Neural cell (in vitro differentiated cells): ENCODE measurements around the gene CEP72. TPM values are rescaled to one million over a fixed set of nuclear protein-coding genes. Genes with fewer than 3 reads are reported as not detected.
"Not testable (repeated sequence)": the region's sequence is repeated elsewhere in the genome, so short reads cannot be mapped to it uniquely, and the experiment has no call there.

Experiments
- H2AFZ ChIP-seq: fragments of 200-600, 300-800 bp; sonication (generic), shearing (Covaris generic); 2 replicates; pipeline ENCODE4 v1.6.0; 2014; ENCODE audit warnings: low read depth, mild to moderate bottlenecking, antibody characterized with exemption, low read length, moderate library complexity
- H3F3A ChIP-seq: fragments of 200-600 bp; shearing (Covaris generic); 2 replicates; pipeline ENCODE4 v1.6.1; 2016; ENCODE audit warnings: mild to moderate bottlenecking, moderate library complexity, mixed read lengths, antibody characterized with exemption, low read length; ENCODE audit not compliant: insufficient read depth, poor library complexity, severe bottlenecking
- H3K27ac ChIP-seq: fragments of 200-600, 300-800 bp; sonication (generic), shearing (Covaris generic); 2 replicates; pipeline ENCODE4 v1.5.1; 2014; ENCODE audit warnings: mild to moderate bottlenecking, low read length, moderate library complexity
- H3K27me3 ChIP-seq: fragments of 300-800, 200-600 bp; sonication (generic), shearing (Covaris generic); 2 replicates; pipeline ENCODE4 v1.6.0; 2014; ENCODE audit warnings: mild to moderate bottlenecking, low read depth, low read length, moderate library complexity; ENCODE audit not compliant: insufficient read depth
- H3K36me3 ChIP-seq: fragments of 300-800, 200-600 bp; sonication (generic), shearing (Covaris generic); 2 replicates; pipeline ENCODE4 v1.5.1; 2014; ENCODE audit warnings: mild to moderate bottlenecking, antibody characterized with exemption, low read length, moderate library complexity; ENCODE audit not compliant: insufficient read depth
- H3K4me2 ChIP-seq: fragments of 300-800, 200-600 bp; sonication (generic), shearing (Covaris generic); 2 replicates; pipeline ENCODE4 v1.6.0; 2014; ENCODE audit warnings: mild to moderate bottlenecking, low read length
- H3K4me3 ChIP-seq: fragments of 300-800, 200-600 bp; sonication (generic), shearing (Covaris generic); 2 replicates; pipeline ENCODE4 v1.5.1; 2014; ENCODE audit warnings: mild to moderate bottlenecking, low read length, moderate library complexity
- H3K79me2 ChIP-seq: fragments of 200-600 bp; shearing (Covaris generic); replicated peaks from 2 replicates; pipeline ENCODE4 v1.6.0; 2014; ENCODE audit warnings: mild to moderate bottlenecking, low read length, moderate library complexity; ENCODE audit not compliant: insufficient read depth
- H3K9ac ChIP-seq: fragments of 300-800, 200-600 bp; sonication (generic), shearing (Covaris generic); 2 replicates; pipeline ENCODE4 v1.6.1; 2016; ENCODE audit warnings: mild to moderate bottlenecking, low read length, mixed read lengths
- H3K9me2 ChIP-seq: fragments of 200-600 bp; shearing (Covaris generic); 2 replicates; pipeline ENCODE4 v1.6.1; 2016; ENCODE audit warnings: mild to moderate bottlenecking, low read length, mixed read lengths; ENCODE audit not compliant: insufficient read depth
- H3K9me3 ChIP-seq: fragments of 200-600, 300-800 bp; sonication (generic), shearing (Covaris generic); 2 replicates; pipeline ENCODE4 v1.6.1; 2016; ENCODE audit warnings: mild to moderate bottlenecking, mixed run types, low read length, moderate library complexity, mixed read lengths
- H4K20me1 ChIP-seq: fragments of 200-600 bp; shearing (Covaris generic); 2 replicates; pipeline ENCODE4 v1.6.1; 2016; ENCODE audit warnings: mild to moderate bottlenecking, mixed run types; ENCODE audit not compliant: insufficient read depth
- EP300 ChIP-seq: fragments of 450-650 bp; conservative IDR thresholded peaks from 2 replicates; pipeline ENCODE4 v1.6.1; 2014; ENCODE audit warnings: antibody characterized with exemption, mild to moderate bottlenecking, moderate library complexity; ENCODE audit not compliant: poor library complexity, severe bottlenecking
- EZH2 ChIP-seq: fragments of 200-600, 300-800 bp; shearing (Covaris generic), sonication (generic); IDR thresholded peaks from 2 replicates; pipeline ENCODE4 v1.6.1; 2014; ENCODE audit warnings: antibody characterized with exemption, low read length, borderline replicate concordance, mild to moderate bottlenecking; ENCODE audit not compliant: insufficient read depth, poor library complexity, severe bottlenecking
- POLR2AphosphoS5 ChIP-seq: IDR thresholded peaks from 2 replicates; pipeline ENCODE4 v1.6.1; 2012
- RAD21 ChIP-seq: fragments of 450-650 bp; conservative IDR thresholded peaks from 2 replicates; pipeline ENCODE4 v1.6.1; 2014; ENCODE audit warnings: antibody characterized with exemption, mild to moderate bottlenecking, moderate library complexity
- SMC3 ChIP-seq: fragments of 450-650 bp; conservative IDR thresholded peaks from 2 replicates; pipeline ENCODE4 v1.6.1; 2014; ENCODE audit warnings: antibody characterized with exemption, mild to moderate bottlenecking, moderate library complexity; ENCODE audit not compliant: poor library complexity
- TAF1 ChIP-seq: IDR thresholded peaks from 2 replicates; pipeline ENCODE4 v1.6.1; 2012; ENCODE audit warnings: low read depth
- polyA plus RNA-seq: library from polyadenylated mRNA; depleted of rRNA; stranded (reverse); fragments of >200 nt; gene quantifications from 2 replicates; pipeline ENCODE4 v1.2.3, GENCODE V29; 2014
- TF ChIP-seq, protein P1 (sequence below): fragments of 450-650 bp; IDR thresholded peaks from 2 replicates; pipeline ENCODE4 v1.5.1; 2014; ENCODE audit warnings: antibody characterized with exemption, mild to moderate bottlenecking, moderate library complexity; ENCODE audit not compliant: poor library complexity, severe bottlenecking

The CEP72 gene
- polyA plus RNA-seq, 1 donor from 2014 or later: 5.9 TPM

DNA sequence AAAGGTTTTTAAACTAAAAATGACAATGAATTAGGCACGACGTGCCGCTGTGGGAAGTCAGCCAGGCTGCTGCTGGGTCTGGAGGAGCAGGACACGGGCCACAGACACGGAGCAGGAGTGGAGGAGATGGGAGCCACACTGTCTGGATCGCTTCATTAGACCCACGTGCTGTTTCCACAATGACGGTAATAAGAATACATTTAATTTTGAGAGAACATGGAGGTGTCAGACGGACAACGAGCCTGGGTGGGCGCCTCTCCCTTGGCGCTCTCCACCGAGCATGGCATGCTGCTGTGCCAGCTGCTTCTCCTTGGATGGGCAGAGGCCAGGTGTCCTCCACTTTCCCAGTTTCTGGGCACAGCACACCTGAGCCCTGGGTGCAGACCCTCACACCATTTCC is 68.7 kb downstream of the CEP72 start:
- not testable (repeated sequence) for H3K9ac ChIP-seq, H2AFZ ChIP-seq, H3K4me2 ChIP-seq, H3K36me3 ChIP-seq, H3F3A ChIP-seq, H3K79me2 ChIP-seq, H3K9me3 ChIP-seq, H3K27ac ChIP-seq, H3K9me2 ChIP-seq, H4K20me1 ChIP-seq, H3K4me3 ChIP-seq, H3K27me3 ChIP-seq

DNA sequence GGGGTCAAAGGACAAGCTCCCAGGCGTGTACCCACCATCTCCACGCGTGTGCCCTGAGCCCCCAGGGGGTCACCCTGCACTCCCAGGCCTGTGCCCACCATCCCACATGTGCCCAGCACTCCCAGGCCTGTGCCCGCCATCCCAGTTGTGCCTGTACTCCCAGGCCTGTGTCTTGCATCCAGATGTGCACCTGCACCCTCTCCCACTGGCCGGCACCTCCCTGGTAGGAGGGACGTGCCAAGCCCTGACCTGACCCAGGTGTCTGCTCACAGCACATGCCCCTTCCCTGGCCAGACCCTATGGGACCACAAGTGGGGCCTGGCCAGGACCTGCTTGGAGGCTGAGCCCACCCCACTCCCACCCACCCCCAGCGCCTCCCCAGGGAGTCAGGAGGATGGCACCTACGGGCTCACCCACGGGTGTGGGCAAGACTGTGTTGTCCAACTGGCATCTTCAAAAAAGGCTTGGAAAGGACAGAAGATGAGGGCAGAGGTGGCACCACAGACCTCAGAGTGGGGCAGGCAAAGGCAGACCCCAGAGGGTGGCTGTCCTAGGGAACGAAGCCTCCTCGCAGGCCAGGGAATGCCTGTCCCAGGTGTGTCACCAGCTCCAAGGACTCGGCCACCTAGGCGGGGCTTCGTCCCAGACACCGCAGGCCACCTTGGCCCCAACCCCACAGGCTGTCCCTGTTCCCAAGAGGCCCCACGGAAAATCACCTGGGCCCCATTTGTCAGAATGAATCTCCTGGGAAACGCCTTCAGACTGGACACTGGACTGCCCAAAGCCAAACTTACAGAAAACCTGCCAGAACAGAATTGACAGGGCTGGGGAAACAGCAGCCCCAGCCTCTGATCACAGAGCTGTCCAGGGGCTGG is 69.4 kb downstream of the CEP72 start:
- not testable (repeated sequence) for H3K9me3 ChIP-seq, H3K27ac ChIP-seq, H3K9ac ChIP-seq, H4K20me1 ChIP-seq, H3K9me2 ChIP-seq, H3K79me2 ChIP-seq, H3K36me3 ChIP-seq, H2AFZ ChIP-seq, H3F3A ChIP-seq, H3K4me2 ChIP-seq, H3K27me3 ChIP-seq, H3K4me3 ChIP-seq

DNA sequence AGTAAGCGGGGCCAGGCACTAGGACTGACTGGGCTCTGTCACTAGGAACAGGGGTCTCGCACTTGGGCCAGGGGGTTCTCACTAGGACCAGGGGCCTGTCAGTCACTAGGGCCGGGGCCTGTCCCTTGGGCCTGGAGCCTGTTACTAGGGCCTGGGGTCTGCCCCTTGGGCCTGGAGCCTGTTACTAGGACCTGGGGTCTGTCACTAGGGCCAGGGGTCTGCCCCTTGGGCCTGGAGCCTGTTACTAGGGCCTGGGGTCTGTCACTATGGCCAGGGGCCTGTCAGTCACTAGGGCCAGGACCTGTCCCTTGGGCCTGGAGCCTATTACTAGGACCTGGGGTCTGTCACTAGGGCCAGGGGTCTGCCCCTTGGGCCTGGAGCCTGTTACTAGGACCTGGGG is 70.1 kb downstream of the CEP72 start:
- H3K9me2 ChIP-seq, H3K27ac ChIP-seq, H3K36me3 ChIP-seq, H3K4me3 ChIP-seq, H2AFZ ChIP-seq, H3K79me2 ChIP-seq, H3K4me2 ChIP-seq, H3F3A ChIP-seq, H4K20me1 ChIP-seq, H3K9ac ChIP-seq, H3K27me3 ChIP-seq, H3K9me3 ChIP-seq: not testable (repeated sequence)

DNA sequence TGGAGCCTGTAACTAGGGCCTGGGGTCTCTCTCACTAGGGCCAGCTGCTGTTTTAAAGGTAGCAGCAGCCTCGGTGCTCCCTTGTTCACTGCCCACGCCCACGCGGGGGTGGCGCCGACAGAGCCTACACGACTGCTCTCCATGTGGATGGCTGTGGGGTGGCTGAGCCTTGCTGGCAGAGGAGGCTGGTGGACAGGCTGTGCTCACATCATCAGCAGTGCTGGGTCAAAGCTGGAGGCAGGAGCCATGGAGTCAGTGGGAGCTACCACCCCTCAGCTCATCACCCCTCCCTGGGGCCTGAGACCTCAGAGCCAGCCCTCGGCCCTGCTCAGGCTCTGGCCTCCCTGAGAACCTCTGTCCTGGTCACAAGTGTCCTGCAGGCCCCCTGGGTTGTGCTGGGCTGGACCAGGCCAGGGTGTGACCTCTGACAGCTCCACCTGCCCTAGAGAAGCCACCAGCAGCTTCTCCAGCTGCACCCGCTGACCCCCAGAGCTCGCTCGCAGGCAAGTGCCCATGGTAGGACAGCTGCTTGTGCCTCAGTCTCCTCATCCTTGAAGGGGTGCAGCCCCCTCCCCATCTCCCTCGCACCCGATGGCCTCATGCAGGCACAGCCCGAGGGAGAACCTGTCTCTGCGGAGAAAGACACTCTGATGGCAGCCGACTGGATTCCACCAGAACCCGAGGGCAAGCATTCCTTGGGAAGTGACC is 70.7 kb downstream of the CEP72 start:
- not testable (repeated sequence) for H3K27me3 ChIP-seq, H4K20me1 ChIP-seq, H3K27ac ChIP-seq, H3K4me3 ChIP-seq, H3K9ac ChIP-seq, H3K9me2 ChIP-seq, H3K9me3 ChIP-seq, H3K36me3 ChIP-seq, H3K79me2 ChIP-seq, H3F3A ChIP-seq, H3K4me2 ChIP-seq, H2AFZ ChIP-seq

DNA sequence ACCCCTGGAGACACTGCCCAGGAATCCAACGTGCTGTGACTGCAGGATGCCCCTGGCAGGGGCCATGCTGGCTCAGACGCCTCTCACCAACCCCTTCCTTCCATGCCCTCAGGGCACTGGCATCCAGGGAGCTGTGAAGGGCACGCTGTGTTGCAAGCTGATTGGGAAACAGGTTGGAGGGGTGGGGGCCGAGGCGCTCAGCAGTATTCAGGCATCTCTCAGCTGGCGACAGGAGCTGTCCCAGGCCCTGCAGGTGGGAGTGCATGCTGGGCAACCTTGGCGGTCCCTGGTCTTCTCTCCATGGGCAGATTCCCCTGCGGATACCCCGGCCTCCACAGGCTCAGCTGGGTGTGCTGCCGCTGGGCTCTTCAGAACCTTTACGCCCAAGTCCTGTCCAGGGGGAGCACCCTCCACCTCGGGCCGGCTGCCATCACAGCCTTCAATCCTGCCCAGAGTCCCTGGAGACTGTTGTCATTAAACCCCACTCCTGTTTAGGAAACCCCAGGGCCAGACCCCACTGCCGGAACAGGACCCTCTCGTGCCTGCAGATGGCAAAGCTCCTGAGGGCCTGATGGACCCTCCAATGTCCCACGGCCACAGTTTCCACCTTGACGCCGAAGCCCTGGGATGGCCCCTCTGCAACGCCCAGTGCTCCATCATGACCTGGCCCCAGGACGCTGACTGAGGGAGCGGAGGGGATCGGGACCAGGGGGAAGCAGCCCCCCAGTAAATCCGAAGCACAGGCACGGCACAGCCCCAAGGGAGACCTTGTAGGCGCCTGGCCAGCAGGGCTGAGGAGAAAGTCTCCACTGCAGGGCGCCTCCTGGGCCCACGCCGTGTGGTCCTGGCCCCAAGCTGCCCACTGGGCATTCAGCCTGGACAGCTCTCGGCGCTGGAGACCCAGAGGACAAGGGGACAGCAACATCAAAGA is 71.7 kb downstream of the CEP72 start:
- Histone ChIP-seq H3K9ac (no peak overlapping the region), H4K20me1 (no peaks in the 10 kb centered on the region), H3K27ac (no peak overlapping the region), H3K9me3 (no peaks in the 10 kb centered on the region), H3K4me3 (no peak overlapping the region), H2AFZ (no peak overlapping the region), H3K27me3 (no peaks in the 10 kb centered on the region), H3K79me2 (no peaks in the 10 kb centered on the region), H3F3A (no peaks in the 10 kb centered on the region), H3K36me3 (no peaks in the 10 kb centered on the region), H3K9me2 (no peaks in the 10 kb centered on the region), H3K4me2 (no peak overlapping the region)
- TF ChIP-seq, protein P1, sequence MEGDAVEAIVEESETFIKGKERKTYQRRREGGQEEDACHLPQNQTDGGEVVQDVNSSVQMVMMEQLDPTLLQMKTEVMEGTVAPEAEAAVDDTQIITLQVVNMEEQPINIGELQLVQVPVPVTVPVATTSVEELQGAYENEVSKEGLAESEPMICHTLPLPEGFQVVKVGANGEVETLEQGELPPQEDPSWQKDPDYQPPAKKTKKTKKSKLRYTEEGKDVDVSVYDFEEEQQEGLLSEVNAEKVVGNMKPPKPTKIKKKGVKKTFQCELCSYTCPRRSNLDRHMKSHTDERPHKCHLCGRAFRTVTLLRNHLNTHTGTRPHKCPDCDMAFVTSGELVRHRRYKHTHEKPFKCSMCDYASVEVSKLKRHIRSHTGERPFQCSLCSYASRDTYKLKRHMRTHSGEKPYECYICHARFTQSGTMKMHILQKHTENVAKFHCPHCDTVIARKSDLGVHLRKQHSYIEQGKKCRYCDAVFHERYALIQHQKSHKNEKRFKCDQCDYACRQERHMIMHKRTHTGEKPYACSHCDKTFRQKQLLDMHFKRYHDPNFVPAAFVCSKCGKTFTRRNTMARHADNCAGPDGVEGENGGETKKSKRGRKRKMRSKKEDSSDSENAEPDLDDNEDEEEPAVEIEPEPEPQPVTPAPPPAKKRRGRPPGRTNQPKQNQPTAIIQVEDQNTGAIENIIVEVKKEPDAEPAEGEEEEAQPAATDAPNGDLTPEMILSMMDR: no peak
- TF ChIP-seq POLR2AphosphoS5 (no peak), TAF1 (no peak), RAD21 (no peak), SMC3 (no peak), EZH2 (no peak), EP300 (no peak)
